Urinary bladder (tissue), 4 donors: ENCODE measurements around the gene PITPNC1. TPM values are rescaled to one million over a fixed set of nuclear protein-coding genes. Genes with fewer than 3 reads are reported as not detected.
A peak's percentile ranks its signal among the peaks of the same experiment; 100 is the strongest.

Experiments
- DNase-seq: peaks from one replicate; pipeline ENCODE4 v3.0.0-alpha.2; 2015; ENCODE audit errors: extremely low spot score
- H3K27ac ChIP-seq: one replicate; pipeline ENCODE4 v1.5.1; 2013; ENCODE audit warnings: low read depth, mild to moderate bottlenecking, moderate library complexity
- H3K36me3 ChIP-seq: one replicate; pipeline ENCODE4 v1.6.1; 2013; ENCODE audit warnings: mild to moderate bottlenecking, moderate library complexity; ENCODE audit not compliant: insufficient read depth
- H3K4me1 ChIP-seq: one replicate; pipeline ENCODE4 v1.6.1; 2013; ENCODE audit warnings: mild to moderate bottlenecking, moderate library complexity; ENCODE audit not compliant: insufficient read depth
- H3K4me3 ChIP-seq: one replicate; pipeline ENCODE4 v1.5.1; 2013; ENCODE audit warnings: low read depth, low read length
- WGBS: extraction: QIAGEN DNeasy Blood & Tissue Kit; methylation state at CpG from one replicate; pipeline ENCODE4 v1.1.7; 2013; 5-methylcytosine and 5-hydroxymethylcytosine counted together
- polyA plus RNA-seq: library from polyadenylated mRNA; stranded (reverse); fragments of 200-250 nt; gene quantifications from one replicate; pipeline ENCODE4 v1.2.3, GENCODE V29; 2013
- total RNA-seq: library from RNA; depleted of rRNA; stranded (reverse); fragments of >200 nt; gene quantifications from one replicate; pipeline ENCODE4 v1.2.3, GENCODE V29; 2014
- donor health status: healthy with polysubstance abuse.
- donor health status: healthy.

The PITPNC1 gene
- total and polyA plus RNA-seq, 2 donors: 9.3 to 13.4 TPM

DNA sequence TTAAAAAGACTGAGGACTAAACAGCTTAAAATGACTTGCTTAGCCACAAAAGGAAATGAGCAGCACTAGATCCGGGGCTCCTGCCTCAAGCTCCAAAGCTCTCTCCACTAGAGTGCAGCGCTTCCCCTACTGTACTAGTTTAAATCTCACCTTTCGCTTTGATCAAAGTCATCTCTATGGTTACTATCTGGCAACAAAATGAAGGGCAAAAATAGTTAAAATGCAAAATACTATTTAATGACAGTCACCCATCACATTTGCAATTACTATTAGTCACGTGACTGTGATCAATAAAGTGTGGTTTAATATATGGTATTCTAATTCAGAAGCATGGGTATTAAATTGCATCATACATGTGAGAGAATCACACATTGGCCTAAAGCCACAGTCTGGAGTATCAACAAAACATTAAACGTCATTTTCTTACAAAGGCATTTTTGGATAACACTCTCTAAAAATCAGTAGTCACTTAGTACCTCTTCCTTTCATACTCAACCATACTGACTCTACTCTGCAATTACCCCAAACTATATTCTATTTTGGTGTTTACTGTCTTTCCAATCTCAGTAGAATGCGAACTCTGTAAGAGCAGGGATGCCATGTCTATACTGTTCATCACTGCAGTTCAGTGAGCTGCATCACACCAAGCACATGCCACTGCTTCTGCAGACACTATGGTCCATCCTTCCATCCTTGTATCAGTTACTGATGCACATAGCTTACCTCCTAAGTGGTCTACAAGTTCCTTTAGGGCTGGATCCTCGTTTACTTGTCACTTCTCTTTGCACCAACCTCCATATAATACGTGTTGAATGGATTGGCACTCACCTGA, 16.9 kb upstream of the PITPNC1 start:
- WGBS: 63% methylated on average over 8 of the region's 8 CpGs
- no peak for DNase-seq
- H3K27ac ChIP-seq: no peak overlapping the region
- peaks cover 3% of the 10 kb centered on the region for H3K4me1 ChIP-seq
- H3K4me3 ChIP-seq: no peak overlapping the region
- peaks cover 2% of the 10 kb centered on the region for H3K36me3 ChIP-seq

DNA sequence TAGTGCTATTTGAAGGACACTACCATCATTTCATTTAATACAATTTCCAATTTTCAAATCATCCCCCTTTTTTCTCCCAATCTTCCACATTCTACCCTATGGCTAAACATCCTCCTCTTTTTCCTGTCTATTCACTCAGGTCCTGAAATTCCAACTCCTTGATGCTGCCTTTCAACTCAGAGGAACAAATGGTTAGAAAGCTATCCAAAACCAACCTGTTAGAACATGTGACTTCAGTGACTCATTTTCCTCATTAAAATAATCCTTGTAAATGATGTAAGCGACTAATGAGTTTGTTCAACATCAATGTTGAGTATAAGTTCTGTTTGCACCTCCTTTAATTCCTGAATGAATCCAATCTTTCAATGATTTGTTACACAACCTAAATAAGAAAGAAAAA, 16.2 kb upstream of the PITPNC1 start:
- peaks cover 3% of the 10 kb centered on the region for H3K4me1 ChIP-seq

DNA sequence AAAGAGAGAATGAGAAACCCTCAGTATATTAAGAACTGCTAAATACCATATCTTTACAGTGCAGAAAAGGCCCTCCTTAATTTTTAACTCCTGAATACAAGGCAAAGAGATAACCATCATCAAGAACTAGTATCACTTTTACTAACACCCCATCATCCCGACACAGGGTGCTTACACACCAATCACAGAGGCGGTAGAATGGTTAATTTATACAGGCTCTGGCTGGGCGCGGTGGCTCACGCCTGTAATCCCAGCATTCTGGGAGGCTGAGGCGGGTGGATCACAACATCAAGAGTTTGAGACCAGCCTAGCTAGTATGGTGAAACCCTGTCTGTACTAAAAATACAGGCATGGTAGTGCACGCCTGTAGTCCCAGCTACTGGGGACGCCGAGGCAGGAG, 14.9 kb upstream of the PITPNC1 start:
- Histone ChIP-seq H3K36me3 (no peaks in the 10 kb centered on the region), H3K4me1 (peaks cover 3% of the 10 kb centered on the region), H3K4me3 (no peak overlapping the region), H3K27ac (no peak overlapping the region)
- DNase-seq: no peak
- WGBS: 93% methylated on average over 9 of the region's 9 CpGs

More for the DNA sequence above, 16.2 kb upstream of the PITPNC1 start:
- WGBS: 82% methylated on average over 1 of the region's 1 CpG
- Histone ChIP-seq H3K27ac (no peak overlapping the region), H3K4me3 (no peak overlapping the region), H3K36me3 (peaks cover under 1% of the 10 kb centered on the region)
- no peak for DNase-seq

DNA sequence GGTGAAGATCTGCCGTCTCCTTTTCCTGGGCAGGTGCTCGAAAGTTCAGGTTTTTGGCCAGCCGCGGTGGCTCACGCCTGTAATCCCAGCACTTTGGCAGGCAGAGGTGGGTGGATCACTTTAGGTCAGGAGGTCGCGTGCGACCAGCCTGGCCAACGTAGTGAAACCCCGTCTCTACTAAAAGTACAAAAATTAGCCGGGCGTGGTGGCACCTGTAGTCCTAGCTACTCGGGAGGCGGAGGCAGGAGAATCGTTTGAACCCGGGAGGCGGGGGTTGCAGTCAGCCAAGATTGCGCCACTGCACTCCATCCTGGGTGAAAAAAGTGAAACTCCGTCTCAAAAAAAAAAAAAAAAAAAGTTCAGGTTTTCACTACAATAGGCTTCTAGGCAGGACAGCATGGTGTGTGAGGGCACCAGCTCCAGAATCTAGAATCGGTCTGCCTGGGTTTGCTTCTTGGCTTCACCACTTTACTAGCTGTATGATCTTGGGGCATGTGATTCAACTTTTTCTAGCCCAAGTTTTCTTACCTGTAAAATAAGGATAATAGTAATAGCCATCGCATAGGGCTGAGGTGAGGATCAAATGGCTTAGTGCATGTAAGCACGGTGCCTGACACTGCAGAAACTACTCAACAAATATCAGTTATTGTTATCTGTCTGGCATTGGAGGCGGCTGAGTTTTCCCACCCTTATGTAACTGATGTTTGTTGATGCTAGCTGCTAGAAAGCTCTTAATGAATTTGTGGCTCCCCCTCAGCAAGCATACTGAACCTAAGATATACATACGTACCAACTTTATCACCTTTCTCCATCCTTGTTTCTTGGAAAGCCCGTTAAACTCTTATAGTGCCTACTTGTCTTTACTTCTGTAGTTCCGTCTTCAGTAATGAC, 12.0 kb upstream of the PITPNC1 start:
- Histone ChIP-seq H3K4me1 (peaks cover 3% of the 10 kb centered on the region), H3K36me3 (no peaks in the 10 kb centered on the region), H3K27ac (no peak overlapping the region), H3K4me3 (peak overlapping the region; percentile 79)
- 73% methylated on average over 26 of the region's 26 CpGs for WGBS
- no peak for DNase-seq

DNA sequence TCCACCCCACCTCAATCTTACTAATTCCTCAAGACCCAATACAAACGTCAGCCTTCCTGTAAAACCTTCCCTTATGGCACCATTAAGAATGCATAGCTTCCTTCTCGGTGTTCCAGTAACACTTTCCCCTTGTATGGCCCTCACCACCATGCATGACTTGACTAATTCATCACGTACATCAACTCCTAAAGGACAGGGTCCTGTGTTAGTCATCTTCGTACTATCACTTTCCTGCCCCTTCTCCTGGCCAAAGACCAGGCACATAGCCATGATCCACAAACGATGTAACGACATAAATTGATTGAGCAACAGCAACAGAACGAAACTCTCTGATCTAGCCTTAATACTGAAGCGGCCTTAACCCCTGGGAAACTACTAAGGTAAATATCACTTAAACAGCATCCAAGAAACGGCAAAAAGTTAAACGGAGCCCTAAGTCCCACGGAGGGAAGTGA, 11.3 kb upstream of the PITPNC1 start:
- Histone ChIP-seq H3K4me3 (peak overlapping the region; percentile 79), H3K4me1 (peaks cover 3% of the 10 kb centered on the region), H3K36me3 (no peaks in the 10 kb centered on the region), H3K27ac (peak overlapping the region; percentile 96)
- DNase-seq: no peak
- WGBS: under 1% methylated on average over 11 of the region's 11 CpGs

DNA sequence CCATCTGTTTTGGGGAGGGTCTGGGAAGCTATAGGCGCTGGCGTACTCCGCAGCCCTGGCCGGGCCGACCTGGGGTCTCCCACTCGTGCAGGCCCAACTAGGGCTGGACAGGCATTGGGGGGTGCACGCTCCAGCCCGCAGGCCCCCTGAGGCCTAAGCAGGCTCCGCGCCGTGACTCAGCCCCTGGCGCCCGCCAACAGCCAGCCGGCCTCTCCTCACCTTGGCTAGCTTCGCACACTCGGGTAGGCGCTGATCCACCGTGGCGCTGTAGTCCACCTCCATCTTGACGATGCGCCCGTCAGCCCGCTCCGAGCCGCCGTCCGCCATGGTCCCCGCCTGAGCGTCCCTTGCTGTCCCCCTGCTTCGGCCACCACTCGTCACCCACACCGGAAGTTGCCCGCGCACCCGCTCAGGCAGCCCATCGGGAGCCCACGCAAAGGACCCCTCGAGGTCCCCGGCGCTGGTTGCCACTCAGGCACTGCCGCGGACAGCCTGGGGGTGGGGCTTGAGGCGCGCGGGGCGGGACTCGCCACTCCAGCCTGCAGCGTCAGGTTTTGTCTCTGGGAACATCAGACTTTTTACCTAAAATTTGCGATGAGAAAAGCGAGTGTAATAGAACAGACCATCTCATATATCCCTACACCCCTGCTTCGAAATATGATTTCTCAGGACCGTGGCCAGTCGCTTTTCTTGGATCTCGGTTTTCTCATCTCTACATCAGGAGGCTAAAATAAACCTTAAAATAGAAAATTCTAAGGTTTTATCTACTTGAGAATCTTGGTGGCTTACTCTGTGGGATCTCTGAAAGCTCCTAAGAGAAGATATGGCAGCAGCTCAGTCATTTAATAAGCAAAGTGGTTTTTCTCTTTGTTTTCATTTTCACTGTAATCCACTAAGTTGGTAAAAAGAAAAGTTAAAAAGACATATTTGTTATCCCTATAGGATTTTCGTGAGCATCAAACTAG, 10.6 kb upstream of the PITPNC1 start, which contains the start of gene PSMD12:
PSMD12 (minus strand) TSS at position 385 of the 965 bp plus-strand sequence; CDS start at position 327, 58 bp downstream.
- DNase-seq: peak; percentile 87
- peaks cover 3% of the 10 kb centered on the region for H3K4me1 ChIP-seq
- WGBS: 1% methylated on average over 55 of the region's 55 CpGs
- H3K36me3 ChIP-seq: no peaks in the 10 kb centered on the region
- peak within 1 kb of the TSS; percentile 79 for H3K4me3 ChIP-seq
- H3K27ac ChIP-seq: peak within 1 kb of the TSS; percentile 96

DNA sequence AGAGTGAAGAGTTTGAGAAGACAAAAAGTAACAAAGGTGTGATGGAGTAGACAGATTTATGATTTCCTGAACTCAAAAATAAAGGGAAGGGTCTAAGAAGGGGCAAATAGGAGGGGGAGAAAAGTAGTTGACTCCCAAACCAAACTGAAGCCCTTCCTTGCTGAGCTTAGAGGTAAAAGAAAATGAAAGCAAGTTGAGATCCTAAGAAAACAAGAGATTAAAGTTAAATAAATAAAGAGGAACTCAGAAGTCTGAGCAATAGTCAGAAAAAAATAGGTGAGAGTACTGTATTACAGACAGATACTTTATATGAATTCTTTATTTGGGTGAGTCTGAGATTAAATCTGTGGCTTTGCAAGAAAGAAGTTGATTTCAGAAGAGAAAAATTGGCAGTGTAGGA, 7.4 kb upstream of the PITPNC1 start:
- DNase-seq: no peak
- H3K4me3 ChIP-seq: no peak overlapping the region
- no peaks in the 10 kb centered on the region for H3K36me3 ChIP-seq
- H3K4me1 ChIP-seq: peaks cover 2% of the 10 kb centered on the region
- no peak overlapping the region for H3K27ac ChIP-seq

DNA sequence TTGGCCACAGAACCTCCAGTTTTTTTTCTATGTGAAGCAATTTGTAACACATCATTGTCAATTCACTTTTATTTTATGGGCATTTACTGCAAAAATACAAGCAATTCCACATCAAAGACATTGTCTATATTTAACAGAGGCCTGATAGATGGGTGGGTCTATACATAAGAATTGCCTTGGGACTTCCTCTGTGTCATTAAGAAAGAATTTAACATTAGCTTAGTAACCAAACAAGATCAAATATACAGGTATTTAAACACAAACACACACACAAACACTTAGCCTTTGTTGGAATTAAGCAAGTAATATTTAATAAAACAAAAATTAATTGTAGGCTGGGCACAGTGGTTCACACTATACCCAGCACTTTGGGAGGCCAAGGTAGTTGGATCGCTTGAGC, 4.3 kb upstream of the PITPNC1 start:
- Histone ChIP-seq H3K36me3 (no peaks in the 10 kb centered on the region), H3K27ac (no peak overlapping the region), H3K4me3 (no peak overlapping the region), H3K4me1 (no peaks in the 10 kb centered on the region)
- WGBS: 89% methylated on average over 1 of the region's 1 CpG
- no peak for DNase-seq

DNA sequence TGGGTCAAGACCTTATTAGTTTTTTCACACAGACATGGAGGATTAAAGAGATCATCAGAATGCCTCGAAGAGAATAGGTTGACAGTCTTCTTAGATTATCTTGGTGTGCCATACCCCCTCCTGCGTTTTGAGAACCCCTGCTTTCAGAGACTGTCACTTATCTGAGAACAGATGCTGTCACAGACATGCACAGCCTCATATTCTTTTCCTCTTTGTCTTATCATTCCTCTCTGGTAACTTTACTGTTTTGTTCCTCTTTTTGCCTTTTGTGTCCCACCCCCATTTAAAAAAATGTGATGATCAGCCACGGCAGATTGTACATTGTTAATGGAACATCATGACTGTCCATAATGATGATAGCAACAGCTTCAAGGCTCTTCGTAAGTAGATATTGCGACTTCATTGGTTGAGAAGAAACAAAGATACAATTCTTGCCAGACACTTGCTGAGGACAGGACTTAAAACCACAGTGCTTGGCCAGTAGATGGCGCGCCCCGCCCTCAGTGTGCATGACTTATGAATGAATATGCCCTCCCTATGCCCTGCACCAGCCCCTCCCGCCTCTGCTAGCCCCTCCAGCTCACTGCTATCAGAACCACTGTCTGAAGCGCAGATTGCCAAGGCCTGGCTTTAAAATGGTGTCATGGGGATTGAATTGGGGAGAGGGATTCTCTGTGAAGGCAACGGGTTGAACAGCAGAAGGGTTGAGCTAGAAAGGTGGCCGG, 2.6 kb upstream of the PITPNC1 start:
- H3K36me3 ChIP-seq: no peaks in the 10 kb centered on the region
- no peak overlapping the region for H3K4me3 ChIP-seq
- WGBS: 15% methylated on average over 12 of the region's 12 CpGs
- no peaks in the 10 kb centered on the region for H3K4me1 ChIP-seq
- H3K27ac ChIP-seq: no peak overlapping the region
- no peak for DNase-seq

DNA sequence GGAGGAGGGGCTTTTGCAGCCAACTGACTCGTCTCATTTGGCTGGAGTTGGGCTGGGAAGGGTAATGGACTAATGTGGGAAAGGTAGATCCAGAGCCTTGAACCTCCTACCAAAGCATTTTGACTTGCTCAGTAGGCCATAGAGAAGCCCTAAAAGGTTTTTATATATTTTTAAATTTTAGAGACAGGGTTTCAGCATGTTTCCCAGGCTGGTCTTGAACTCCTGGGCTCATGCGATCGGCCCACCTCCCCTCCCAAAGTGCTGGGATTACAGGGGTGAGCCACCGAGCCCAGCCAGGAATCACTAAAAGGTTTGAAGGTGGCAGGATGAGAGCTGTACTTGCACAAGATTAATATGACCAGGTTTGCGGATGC, 2.0 kb upstream of the PITPNC1 start:
- WGBS: 81% methylated on average over 5 of the region's 5 CpGs
- DNase-seq: no peak
- Histone ChIP-seq H3K4me1 (no peaks in the 10 kb centered on the region), H3K4me3 (no peak overlapping the region), H3K36me3 (no peaks in the 10 kb centered on the region), H3K27ac (no peak overlapping the region)

DNA sequence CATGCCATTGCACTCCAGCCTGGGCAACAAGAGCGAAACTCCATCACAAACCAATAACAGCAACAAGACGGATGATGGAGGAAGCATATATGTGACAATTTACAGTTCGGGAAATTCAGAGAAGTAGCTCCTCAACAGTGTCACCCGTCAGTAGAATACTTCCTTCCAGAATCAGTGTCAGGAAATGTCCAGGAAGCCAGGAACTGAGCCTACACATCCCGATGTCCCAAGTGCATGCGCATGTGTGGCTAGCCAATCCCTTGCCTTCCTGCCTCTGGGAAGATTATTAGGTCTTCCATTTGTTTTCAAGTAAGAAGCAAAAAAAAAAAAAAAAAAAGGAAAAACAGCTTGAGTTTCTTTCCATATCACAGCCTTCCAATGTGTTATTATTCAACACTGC, 1.4 kb upstream of the PITPNC1 start:
- H3K4me1 ChIP-seq: no peaks in the 10 kb centered on the region
- H3K36me3 ChIP-seq: no peaks in the 10 kb centered on the region
- 77% methylated on average over 6 of the region's 6 CpGs for WGBS
- H3K27ac ChIP-seq: no peak overlapping the region
- DNase-seq: no peak
- no peak overlapping the region for H3K4me3 ChIP-seq

DNA sequence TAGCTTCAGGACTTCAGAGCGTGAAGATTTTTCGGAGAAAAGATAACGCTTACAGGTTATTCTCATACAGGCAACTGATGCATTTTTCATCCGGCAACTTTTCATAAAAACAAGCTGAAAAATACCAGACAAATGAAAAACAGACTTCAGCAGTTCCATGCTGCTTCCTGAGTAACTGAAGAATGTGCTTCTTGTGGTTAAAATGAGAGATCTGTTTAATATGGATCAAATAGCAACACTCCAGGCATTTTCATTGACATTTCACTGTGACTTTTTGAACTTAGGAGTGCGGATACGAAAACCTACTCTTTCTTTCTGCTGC, 705 bp upstream of the PITPNC1 start:
- H3K27ac ChIP-seq: no peak overlapping the region

More for the DNA sequence above, 705 bp upstream of the PITPNC1 start:
- WGBS: 33% methylated on average over 6 of the region's 6 CpGs
- Histone ChIP-seq H3K4me3 (no peak overlapping the region), H3K4me1 (no peaks in the 10 kb centered on the region), H3K36me3 (no peaks in the 10 kb centered on the region)
- DNase-seq: no peak
